ENCODE measurements around the gene BRCA2. TPM values are rescaled to one million over a fixed set of nuclear protein-coding genes. Genes with fewer than 3 reads are reported as not detected.

BRCA2 gene
- total RNA-seq, 2 experiments from 2014 or later: 1.9 to 2.4 TPM

DNA sequence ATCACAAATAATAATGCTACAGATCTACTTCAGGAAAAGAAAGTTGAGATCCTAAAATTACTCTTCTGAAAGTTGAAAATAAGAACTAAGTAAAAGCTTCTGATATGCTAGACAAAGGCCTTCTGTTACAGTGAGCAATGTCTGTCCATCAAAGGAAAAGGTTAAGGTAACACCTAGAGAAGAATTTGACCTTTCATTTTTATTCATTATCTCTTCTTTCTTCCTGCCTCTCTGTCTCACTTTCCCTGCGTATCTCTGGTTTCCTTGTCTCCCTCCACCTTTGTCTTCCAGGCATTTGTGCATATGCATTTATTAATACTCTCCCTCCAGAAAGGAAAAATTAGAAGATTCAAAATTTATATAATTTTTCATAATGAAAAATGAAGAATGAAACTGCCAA lies 49.2 kb upstream of the BRCA2 start:
- TF ChIP-seq CTCF (IDR thresholded peaks at IDR 0.05): no peak
- no peak overlapping the region for H3K27ac Mint-ChIP-seq
- Histone ChIP-seq H3K27ac (ENCODE audit: low read depth in 1 of 2, low read length in 2 of 2) (no peak overlapping the region), H3K4me1 (ENCODE audit: insufficient read depth, low read length) (no peaks in the 10 kb centered on the region), H3K4me3 (ENCODE audit: low read length) (no peak overlapping the region), H3K9me3 (ENCODE audit: control insufficient read depth in 1 of 2, insufficient read depth in 1 of 2, low read length in 2 of 2) (no peaks in the 10 kb centered on the region), H3K27me3 (ENCODE audit: control insufficient read depth in 1 of 2, insufficient read depth in 2 of 2, low read length in 2 of 2) (no peaks in the 10 kb centered on the region), H3K36me3 (ENCODE audit: insufficient read depth, low read length) (peaks cover 6% of the 10 kb centered on the region)
- no peak for ATAC-seq (ENCODE audit: poor library complexity)
- no peak overlapping the region for H3K4me3 Mint-ChIP-seq
- intact Hi-C loops (cut with DNase I, micrococcal nuclease): loop anchor here in 1 of 2 experiments (10.0 kb wide), 1 partner anchor 1459 kb away; no protein-coding TSS in a partner anchor
- no peaks in the 10 kb centered on the region for H3K9me3 Mint-ChIP-seq
- no peaks in the 10 kb centered on the region for H3K27me3 Mint-ChIP-seq
- no peak for DNase-seq
- peaks cover 20% of the 10 kb centered on the region for H3K36me3 Mint-ChIP-seq (ENCODE audit: low read depth)
- POLR2A ChIA-PET: no interaction called here
- CTCF ChIA-PET: no interaction called here
- no peaks in the 10 kb centered on the region for H3K4me1 Mint-ChIP-seq (ENCODE audit: low read depth)

GRCh38 chr13:32267836-32268439 lies 47.4 kb upstream of the BRCA2 start:
- peak; percentile 73 for TF ChIP-seq CTCF (IDR thresholded peaks at IDR 0.05)
- POLR2A ChIA-PET: no interaction called here

DNA sequence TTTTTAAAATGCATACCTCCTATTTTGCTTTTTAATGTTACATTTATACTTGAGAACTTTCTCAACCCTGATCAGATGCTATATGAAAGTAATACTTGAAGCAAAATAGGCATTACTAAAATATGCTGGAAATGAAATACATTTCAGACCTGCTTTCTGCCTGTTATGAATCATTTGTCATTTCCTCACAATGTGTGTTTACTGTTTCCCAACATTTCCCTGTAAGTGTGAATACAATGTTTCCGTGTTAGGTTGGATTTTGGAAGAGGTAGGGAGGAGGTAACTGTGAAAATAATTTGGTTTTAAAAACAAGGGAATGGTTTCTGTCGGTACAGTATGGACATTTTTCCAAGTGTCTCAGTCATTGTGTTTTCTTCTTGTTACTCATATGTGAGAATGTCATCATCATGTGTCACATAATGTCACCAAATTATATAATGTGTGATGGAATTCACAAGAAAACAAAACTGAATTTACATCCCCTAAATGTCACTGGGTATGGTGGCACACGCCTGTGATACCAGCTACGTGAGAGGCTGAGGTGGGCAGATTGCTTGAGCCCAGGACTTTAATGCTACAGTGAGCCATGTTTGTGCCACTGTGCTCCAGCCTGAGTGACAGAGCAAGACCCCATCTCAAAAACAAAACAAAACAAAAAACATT lies 43.2 kb upstream of the BRCA2 start:
- no peaks in the 10 kb centered on the region for H3K9me3 ChIP-seq (ENCODE audit: control insufficient read depth in 1 of 2, insufficient read depth in 1 of 2, low read length in 2 of 2)
- no peak for TF ChIP-seq CTCF (IDR thresholded peaks at IDR 0.05)
- no peak overlapping the region for H3K27ac Mint-ChIP-seq
- H3K27me3 ChIP-seq (ENCODE audit: control insufficient read depth in 1 of 2, insufficient read depth in 2 of 2, low read length in 2 of 2): no peaks in the 10 kb centered on the region
- no peak overlapping the region for H3K27ac ChIP-seq (ENCODE audit: low read depth in 1 of 2, low read length in 2 of 2)
- CTCF ChIA-PET: no interaction called here
- H3K9me3 Mint-ChIP-seq: no peaks in the 10 kb centered on the region
- no peaks in the 10 kb centered on the region for H3K27me3 Mint-ChIP-seq
- H3K4me1 ChIP-seq (ENCODE audit: insufficient read depth, low read length): no peaks in the 10 kb centered on the region
- no peak overlapping the region for H3K4me3 ChIP-seq (ENCODE audit: low read length)
- no peaks in the 10 kb centered on the region for H3K4me1 Mint-ChIP-seq (ENCODE audit: low read depth)
- peaks cover 25% of the 10 kb centered on the region for H3K36me3 Mint-ChIP-seq (ENCODE audit: low read depth)
- H3K4me3 Mint-ChIP-seq: no peak overlapping the region
- POLR2A ChIA-PET: no interaction called here
- peaks cover 10% of the 10 kb centered on the region for H3K36me3 ChIP-seq (ENCODE audit: insufficient read depth, low read length)
- intact Hi-C loops (cut with DNase I, micrococcal nuclease): no loop called here
- ATAC-seq (ENCODE audit: poor library complexity) (no peak), DNase-seq (no peak)

More at GRCh38 chr13:32267836-32268439, 47.4 kb upstream of the BRCA2 start:
- ATAC-seq (ENCODE audit: poor library complexity) (peak; percentile 90), DNase-seq (peak; percentile 14 to 65 (median 42))
- no peaks in the 10 kb centered on the region for H3K4me1 ChIP-seq (ENCODE audit: insufficient read depth, low read length)
- CTCF ChIA-PET: interaction anchor here (1.3 kb wide), 2 partner anchors 11 to 13 kb away, joined by 3 read pairs; no protein-coding TSS in a partner anchor
- H3K4me1 Mint-ChIP-seq (ENCODE audit: low read depth): no peaks in the 10 kb centered on the region
- H3K4me3 Mint-ChIP-seq: no peak overlapping the region
- no peaks in the 10 kb centered on the region for H3K27me3 Mint-ChIP-seq
- intact Hi-C loops (cut with DNase I, micrococcal nuclease): loop anchor here (1.0 to 10.0 kb wide), 3 partner anchors 175 to 1457 kb away; no protein-coding TSS in a partner anchor
- no peaks in the 10 kb centered on the region for H3K9me3 ChIP-seq (ENCODE audit: control insufficient read depth in 1 of 2, insufficient read depth in 1 of 2, low read length in 2 of 2)
- no peak overlapping the region for H3K27ac ChIP-seq (ENCODE audit: low read depth in 1 of 2, low read length in 2 of 2)
- H3K4me3 ChIP-seq (ENCODE audit: low read length): no peak overlapping the region
- no peaks in the 10 kb centered on the region for H3K27me3 ChIP-seq (ENCODE audit: control insufficient read depth in 1 of 2, insufficient read depth in 2 of 2, low read length in 2 of 2)
- H3K27ac Mint-ChIP-seq: no peak overlapping the region
- no peaks in the 10 kb centered on the region for H3K9me3 Mint-ChIP-seq
- H3K36me3 Mint-ChIP-seq (ENCODE audit: low read depth): peaks cover 29% of the 10 kb centered on the region
- H3K36me3 ChIP-seq (ENCODE audit: insufficient read depth, low read length): peaks cover 6% of the 10 kb centered on the region
